Globus pallidus (tissue), 1 donor: ENCODE measurements around the gene TUFM.
"Not testable (repeated sequence)": the region's sequence is repeated elsewhere in the genome, so short reads cannot be mapped to it uniquely, and the experiment has no call there.

Experiments used
- DNase-seq: peaks from one replicate; pipeline ENCODE4 v3.0.0-alpha.2; 2015; ENCODE audit warnings: low spot score

The TUFM gene

GRCh38 chr16:28875134-28876018 lies 29.2 kb upstream of the TUFM start:
- DNase-seq, result no peak

GRCh38 chr16:28874406-28874805 lies 28.3 kb upstream of the TUFM start:
- DNase-seq, result no peak

- no peak for DNase-seq
Measured at GRCh38 chr16:28873543-28874201, 27.5 kb upstream of the TUFM start.

- no peak for DNase-seq
Measured at GRCh38 chr16:28872952-28873351, 26.8 kb upstream of the TUFM start.

GRCh38 chr16:28869201-28869600 lies 23.1 kb upstream of the TUFM start:
- DNase-seq, result no peak

- DNase-seq, result not testable (repeated sequence)
Measured at GRCh38 chr16:28867646-28868045, 21.5 kb upstream of the TUFM start.

GRCh38 chr16:28867241-28867640 lies 21.1 kb upstream of the TUFM start:
- no peak for DNase-seq

- DNase-seq, result no peak
Measured at GRCh38 chr16:28866454-28866804, 20.3 kb upstream of the TUFM start.

GRCh38 chr16:28865722-28866453 lies 19.7 kb upstream of the TUFM start:
- no peak for DNase-seq

- no peak for DNase-seq
Measured at GRCh38 chr16:28865001-28865688, 19.0 kb upstream of the TUFM start.

- DNase-seq, result peak; percentile 15
Measured at GRCh38 chr16:28863929-28864793, 18.0 kb upstream of the TUFM start.

GRCh38 chr16:28859326-28859725 lies 13.2 kb upstream of the TUFM start:
- DNase-seq, result no peak

- DNase-seq, result no peak
Measured at GRCh38 chr16:28858421-28858820, 12.3 kb upstream of the TUFM start.

- no peak for DNase-seq
Measured at GRCh38 chr16:28846933-28847273, 755 bp upstream of the TUFM start.

- no peak for DNase-seq
Measured at GRCh38 chr16:28845761-28846079, 428 bp downstream of the TUFM start.

GRCh38 chr16:28845293-28845692 lies 855 bp downstream of the TUFM start:
- no peak for DNase-seq

- DNase-seq, result no peak
Measured at GRCh38 chr16:28844226-28844885, 1.8 kb downstream of the TUFM start.

GRCh38 chr16:28843766-28844165 lies 2.4 kb downstream of the TUFM start:
- DNase-seq, result no peak

GRCh38 chr16:28842696-28843095 lies 3.5 kb downstream of the TUFM start:
- DNase-seq, result no peak

- DNase-seq, result no peak
Measured at GRCh38 chr16:28839899-28840298, 6.2 kb downstream of the TUFM start.
